H1 (cell line): Measurements from ENCODE around the gene CD72. TPM values are rescaled to one million over a fixed set of nuclear protein-coding genes. Genes with fewer than 3 reads are reported as not detected.

Source experiments
- BCL11A ChIP-seq, 2 experiments: IDR thresholded peaks; one replicate each; pipeline ENCODE4 v1.6.1; 2011; ENCODE audit warnings: low read depth in 2 of 2, low read length in 2 of 2, mild to moderate bottlenecking in 2 of 2
- EP300 ChIP-seq, 2 experiments: IDR thresholded peaks; 1 replicate in 1 of 2; 2 replicates in 1 of 2; pipeline ENCODE4 v1.6.1; 2011 to 2012; ENCODE audit warnings: low read depth in 2 of 2, low read length in 2 of 2, mild to moderate bottlenecking in 2 of 2, borderline replicate concordance in 1 of 2, inconsistent platforms in 1 of 2, moderate library complexity in 1 of 2
- EZH2 ChIP-seq: fragments of 200-600 bp; sonication (generic); IDR thresholded peaks from 2 replicates; pipeline ENCODE4 v1.7.1; 2012; ENCODE audit warnings: low read depth, mild to moderate bottlenecking, moderate library complexity, low read length, inconsistent platforms; ENCODE audit not compliant: severe bottlenecking
- FOSL1 ChIP-seq: IDR thresholded peaks from 2 replicates; pipeline ENCODE4 v1.6.1; 2011; ENCODE audit warnings: mild to moderate bottlenecking, low read depth, low read length, moderate library complexity; ENCODE audit not compliant: insufficient read depth
- HDAC2 ChIP-seq, 2 experiments: fragments of 300-600 bp in 1 of 2; sonication (generic) in 1 of 2; IDR thresholded peaks; 2 replicates each; pipeline ENCODE4 v1.6.1; 2011 to 2012; ENCODE audit warnings: low read depth in 2 of 2, low read length in 2 of 2, mild to moderate bottlenecking in 2 of 2, moderate library complexity in 2 of 2, borderline replicate concordance in 1 of 2, inconsistent platforms in 1 of 2
- JUND ChIP-seq: IDR thresholded peaks from 2 replicates; pipeline ENCODE4 v1.6.1; 2011; ENCODE audit warnings: mild to moderate bottlenecking, improper control_type of control experiment, low read length
- KDM5A ChIP-seq: fragments of 200-600 bp; IDR thresholded peaks from 2 replicates; pipeline ENCODE4 v1.7.1; 2012; ENCODE audit warnings: mild to moderate bottlenecking, low read length, inconsistent platforms, mixed read lengths
- NANOG ChIP-seq: IDR thresholded peaks from 2 replicates; pipeline ENCODE4 v1.6.1; 2011; ENCODE audit warnings: low read length, low read depth, mild to moderate bottlenecking, inconsistent platforms; ENCODE audit not compliant: insufficient read depth, poor library complexity, severe bottlenecking
- PHF8 ChIP-seq: fragments of 200-600 bp; sonication (generic); conservative IDR thresholded peaks from 2 replicates; pipeline ENCODE4 v1.7.1; 2012; ENCODE audit warnings: low read depth, mild to moderate bottlenecking, inconsistent platforms, low read length, moderate library complexity
- POLR2AphosphoS5 ChIP-seq: IDR thresholded peaks from 2 replicates; pipeline ENCODE4 v1.6.1; 2011; ENCODE audit warnings: low read depth, low read length
- RBBP5 ChIP-seq: IDR thresholded peaks from 2 replicates; pipeline ENCODE4 v1.7.1; 2012; ENCODE audit warnings: low read depth, mild to moderate bottlenecking, inconsistent platforms, low read length, moderate library complexity, borderline replicate concordance
- RFX5 ChIP-seq: IDR thresholded peaks from 2 replicates; pipeline ENCODE4 v1.6.1; 2011; ENCODE audit warnings: low read depth, low read length, improper control_type of control experiment, borderline replicate concordance
- SAP30 ChIP-seq: fragments of 300-600 bp; sonication (generic); IDR thresholded peaks from 2 replicates; pipeline ENCODE4 v1.7.1; 2012; ENCODE audit warnings: low read length, moderate library complexity, mild to moderate bottlenecking, inconsistent platforms; ENCODE audit not compliant: insufficient read depth, insufficient replicate concordance
- SIRT6 ChIP-seq: IDR thresholded peaks from one replicate; pipeline ENCODE4 v1.7.1; 2012; ENCODE audit warnings: low read length, inconsistent platforms
- SP4 ChIP-seq: IDR thresholded peaks from 2 replicates; pipeline ENCODE4 v1.6.1; 2012; ENCODE audit warnings: low read length, inconsistent platforms
- TAF1 ChIP-seq: IDR thresholded peaks from 2 replicates; pipeline ENCODE4 v1.6.1; 2011; ENCODE audit warnings: mild to moderate bottlenecking, low read depth, low read length
- TCF12 ChIP-seq: IDR thresholded peaks from 2 replicates; pipeline ENCODE4 v1.6.1; 2011; ENCODE audit warnings: low read depth, mild to moderate bottlenecking, low read length
- polyA plus RNA-seq, 7 experiments: library from polyadenylated mRNA; depleted of rRNA in 3 of 7; stranded (reverse) in 5 of 7; unstranded in 2 of 7; fragments of >200 nt in 5 of 7; fragments of 200-250 nt in 2 of 7; gene quantifications; 1 replicate in 5 of 7; 2 replicates in 1 of 7; 4 replicates in 1 of 7; pipeline versions ENCODE4 v1.2.1 to v1.2.3, GENCODE V29; 2011 to 2013; ENCODE audit warnings: missing spikeins in 2 of 7, mixed read lengths in 2 of 7
- total RNA-seq: library from RNA; stranded (reverse); fragmentation: NEBNext Ultra II Directional; extraction: Animal tissue kit (Norgen Biotek cat#: 25700); gene quantifications from 2 replicates; pipeline ENCODE4 v1.2.1, GENCODE V29; 2021

CD72 gene
- total and polyA plus RNA-seq, 2 of the 8 experiments (the other 6 are each of a cell fraction or from before 2014, with no cell fraction given), result 4.0 to 4.5 TPM

DNA sequence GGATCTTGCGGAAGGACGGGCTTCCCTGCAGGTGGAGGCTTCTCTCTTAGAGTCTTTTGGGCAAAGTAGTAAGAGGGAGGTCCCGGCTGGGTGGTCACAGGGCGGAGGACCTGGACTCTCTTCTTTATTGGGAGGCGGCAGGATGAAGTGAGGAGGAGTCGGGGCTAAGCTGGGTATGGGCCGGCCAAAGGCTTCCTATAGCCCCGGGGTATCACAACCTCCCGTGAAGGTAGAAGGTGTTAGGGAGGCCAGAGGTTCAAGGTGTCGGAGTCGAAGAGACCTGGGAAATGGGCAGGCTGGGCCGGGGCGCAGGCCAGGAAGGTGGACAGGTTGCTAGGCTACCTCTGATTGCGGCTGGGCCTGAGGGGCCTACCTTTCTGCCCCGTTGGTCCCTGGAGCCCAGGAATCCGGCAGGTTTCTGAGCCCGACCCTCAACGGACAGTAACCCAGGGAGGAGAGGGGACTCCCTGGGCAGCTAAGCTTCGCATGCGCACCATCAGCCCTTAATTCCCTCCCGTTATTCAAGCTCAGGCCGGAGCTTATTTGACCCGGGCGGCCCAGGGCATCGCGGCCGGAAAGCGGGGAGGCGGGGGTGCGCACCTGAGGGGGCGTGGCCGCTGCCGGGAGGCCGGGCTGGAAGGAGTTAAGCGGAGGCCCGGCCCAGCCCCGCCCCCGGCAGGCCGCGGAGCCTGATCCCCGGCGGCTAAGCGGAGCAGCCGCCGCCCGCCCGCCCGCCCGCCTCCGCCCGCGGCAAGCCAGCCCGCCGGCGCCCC lies 13.4 kb downstream of the CD72 start, which contains the start of gene TESK1 (continued):
- TF ChIP-seq FOSL1, result no peak
- no peak for TF ChIP-seq EZH2
- 0 out of 2 replicates have a peak, but pooled peaks have one; percentile 26 for TF ChIP-seq PHF8
- no peak for TF ChIP-seq KDM5A
- peak; percentile 1; the same call in 1 of the 2 replicates for TF ChIP-seq TAF1
- TF ChIP-seq SP4, result no peak
- TF ChIP-seq SIRT6, result no peak
- TF ChIP-seq HDAC2 (IDR thresholded peaks at IDR 0.05; ENCODE audit: borderline replicate concordance in 1 of 2, low read depth in 2 of 2, low read length in 2 of 2), result no peak
- no peak for TF ChIP-seq EP300 (IDR thresholded peaks at IDR 0.05; ENCODE audit: borderline replicate concordance in 1 of 2, low read depth in 2 of 2, low read length in 2 of 2)
- no peak for TF ChIP-seq POLR2AphosphoS5
- no peak for TF ChIP-seq JUND
- TF ChIP-seq RBBP5, result no peak
- TF ChIP-seq BCL11A (IDR thresholded peaks at IDR 0.05; ENCODE audit: low read depth in 2 of 2, low read length in 2 of 2), result no peak
- TF ChIP-seq SAP30, result no peak
- TF ChIP-seq TCF12, result no peak
- no peak for TF ChIP-seq RFX5
- no peak for TF ChIP-seq NANOG
